ENCODE measurements around the gene IHH. TPM values are rescaled to one million over a fixed set of nuclear protein-coding genes. Genes with fewer than 3 reads are reported as not detected.

Gene IHH
- total RNA-seq, 1 donor from 2014 or later = under 0.01 TPM

- no peak for DNase-seq (ENCODE audit: low read depth, low spot score)
Observed at GRCh38 chr2:219020604-219021365, 39.9 kb downstream of the IHH start.

GRCh38 chr2:219019436-219019835 is 41.3 kb downstream of the IHH start:
- DNase-seq (ENCODE audit: low read depth, low spot score) = no peak

GRCh38 chr2:219018726-219019125 is 42.0 kb downstream of the IHH start:
- no peak for DNase-seq (ENCODE audit: low read depth, low spot score)

GRCh38 chr2:219018286-219018685 is 42.4 kb downstream of the IHH start:
- no peak for DNase-seq (ENCODE audit: low read depth, low spot score)

GRCh38 chr2:219017201-219017931 is 43.4 kb downstream of the IHH start:
- DNase-seq (ENCODE audit: low read depth, low spot score) = no peak

- no peak for DNase-seq (ENCODE audit: low read depth, low spot score)
Observed at GRCh38 chr2:219016721-219017120, 44.0 kb downstream of the IHH start.

GRCh38 chr2:219010873-219011272 is 49.8 kb downstream of the IHH start:
- DNase-seq (ENCODE audit: low read depth, low spot score) = no peak

- no peak for DNase-seq (ENCODE audit: low read depth, low spot score)
Observed at GRCh38 chr2:219010162-219010756, 50.5 kb downstream of the IHH start.

- no peak for DNase-seq (ENCODE audit: low read depth, low spot score)
Observed at GRCh38 chr2:219009294-219009693, 51.4 kb downstream of the IHH start.

Other genes starting within 250 kb of the IHH start
- not detected in 2 replicates for gene PRKAG3, start 229.1 kb downstream of the IHH start, total RNA-seq
- gene WNT6, start 201.1 kb downstream of the IHH start, total RNA-seq = not detected in 2 replicates
- gene WNT10A, start 180.1 kb downstream of the IHH start, total RNA-seq = not detected in 2 replicates
- not detected in 2 replicates for gene CDK5R2, start 101.3 kb downstream of the IHH start, total RNA-seq
- not detected in 2 replicates for gene FEV, start 75.7 kb downstream of the IHH start, total RNA-seq
- gene CRYBA2, start 67.5 kb downstream of the IHH start, total RNA-seq = not detected in 2 replicates
- gene CFAP65, start 19.4 kb downstream of the IHH start, total RNA-seq = under 0.01 TPM in 1 of 2 replicates, not detected in the other
- gene NHEJ1, start 99.9 kb upstream of the IHH start, total RNA-seq = 16.4 and 26.3 TPM in 2 replicates
- gene SLC23A3, start 109.1 kb upstream of the IHH start, total RNA-seq = 0.59 and 2.2 TPM in 2 replicates
- gene CNPPD1, start 116.0 kb upstream of the IHH start, total RNA-seq = 18.4 and 24.1 TPM in 2 replicates
- 52.6 and 60.1 TPM in 2 replicates for gene RETREG2, start 117.4 kb upstream of the IHH start, total RNA-seq
- 18.8 and 20.2 TPM in 2 replicates for gene ZFAND2B, start 145.9 kb upstream of the IHH start, total RNA-seq
- 20.0 and 69.3 TPM in 2 replicates for gene ABCB6, start 158.0 kb upstream of the IHH start, total RNA-seq
- gene ATG9A, start 168.7 kb upstream of the IHH start, total RNA-seq = 41.3 and 53.3 TPM in 2 replicates
- 18.5 and 22.1 TPM in 2 replicates for gene ANKZF1, start 168.9 kb upstream of the IHH start, total RNA-seq
- gene GLB1L, start 184.5 kb upstream of the IHH start, total RNA-seq = 5.9 and 8.1 TPM in 2 replicates
- gene STK16, start 184.6 kb upstream of the IHH start, total RNA-seq = 22.2 and 23.5 TPM in 2 replicates
- not detected in 2 replicates for gene TUBA4B, start 192.3 kb upstream of the IHH start, total RNA-seq
- 14.0 and 29.0 TPM in 2 replicates for gene TUBA4A, start 193.0 kb upstream of the IHH start, total RNA-seq
- gene DNAJB2, start 218.4 kb upstream of the IHH start, total RNA-seq = 20.8 and 31.0 TPM in 2 replicates
- gene PTPRN, start 248.5 kb upstream of the IHH start, total RNA-seq = not detected in 2 replicates

Data from pulmonary artery endothelial cell (primary cell).